GM13977 (cell line): ENCODE data around the gene TBATA.

Experiments used
- DNase-seq: peaks from one replicate; pipeline ENCODE4 v3.0.0; 2012; ENCODE audit warnings: low spot score
- CTCF ChIP-seq: IDR thresholded peaks from 2 replicates; pipeline ENCODE4 v1.5.1; 2012; ENCODE audit warnings: mild to moderate bottlenecking, control low read depth; ENCODE audit not compliant: insufficient read depth; ENCODE audit errors: extremely low read depth, missing control alignments
- in situ Hi-C: fragments of 300-500 bp; cut with MboI; formaldehyde crosslinking; loops from one replicate; pipeline ENCODE4 v1.12.0; 2022; ENCODE audit warnings: low sequenced_read_pairs, low pct_unique_long_range_greater_than_20kb, mixed read lengths, inconsistent platforms; ENCODE audit not compliant: unreplicated experiment

The TBATA gene

DNA sequence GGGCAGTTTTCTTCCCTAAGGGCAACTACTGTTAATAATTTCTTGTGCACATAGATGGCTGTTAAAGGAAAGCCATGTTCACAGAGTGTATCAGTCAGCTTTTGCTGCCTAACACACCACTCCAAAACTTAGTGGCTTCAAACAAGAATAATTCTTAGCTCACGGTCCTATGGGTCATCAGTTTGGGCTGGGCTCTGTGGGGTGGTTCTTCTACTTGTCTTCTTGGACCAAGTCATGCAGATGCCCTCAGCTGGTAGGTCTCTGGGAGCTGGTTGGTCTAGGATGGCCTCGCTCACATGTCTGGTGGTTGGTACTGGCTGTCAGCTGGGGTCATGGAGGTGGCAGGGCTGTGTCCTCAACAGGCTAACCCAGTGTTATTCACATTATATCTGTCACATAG is 39.6 kb downstream of the TBATA start:
- no peak for TF ChIP-seq CTCF
- in situ Hi-C loops: no loop called here
- no peak for DNase-seq

- DNase-seq: no peak
- in situ Hi-C loops: no loop called here
- TF ChIP-seq CTCF: no peak
Measured at GRCh38 chr10:70744617-70745143, 40.5 kb downstream of the TBATA start.

- no peak for TF ChIP-seq CTCF
- in situ Hi-C loops: no loop called here
- DNase-seq: no peak
Measured at GRCh38 chr10:70743879-70744278, 41.3 kb downstream of the TBATA start.

- TF ChIP-seq CTCF: no peak
- DNase-seq: no peak
- in situ Hi-C loops: no loop called here
Measured at GRCh38 chr10:70743430-70743788, 41.8 kb downstream of the TBATA start.

DNA sequence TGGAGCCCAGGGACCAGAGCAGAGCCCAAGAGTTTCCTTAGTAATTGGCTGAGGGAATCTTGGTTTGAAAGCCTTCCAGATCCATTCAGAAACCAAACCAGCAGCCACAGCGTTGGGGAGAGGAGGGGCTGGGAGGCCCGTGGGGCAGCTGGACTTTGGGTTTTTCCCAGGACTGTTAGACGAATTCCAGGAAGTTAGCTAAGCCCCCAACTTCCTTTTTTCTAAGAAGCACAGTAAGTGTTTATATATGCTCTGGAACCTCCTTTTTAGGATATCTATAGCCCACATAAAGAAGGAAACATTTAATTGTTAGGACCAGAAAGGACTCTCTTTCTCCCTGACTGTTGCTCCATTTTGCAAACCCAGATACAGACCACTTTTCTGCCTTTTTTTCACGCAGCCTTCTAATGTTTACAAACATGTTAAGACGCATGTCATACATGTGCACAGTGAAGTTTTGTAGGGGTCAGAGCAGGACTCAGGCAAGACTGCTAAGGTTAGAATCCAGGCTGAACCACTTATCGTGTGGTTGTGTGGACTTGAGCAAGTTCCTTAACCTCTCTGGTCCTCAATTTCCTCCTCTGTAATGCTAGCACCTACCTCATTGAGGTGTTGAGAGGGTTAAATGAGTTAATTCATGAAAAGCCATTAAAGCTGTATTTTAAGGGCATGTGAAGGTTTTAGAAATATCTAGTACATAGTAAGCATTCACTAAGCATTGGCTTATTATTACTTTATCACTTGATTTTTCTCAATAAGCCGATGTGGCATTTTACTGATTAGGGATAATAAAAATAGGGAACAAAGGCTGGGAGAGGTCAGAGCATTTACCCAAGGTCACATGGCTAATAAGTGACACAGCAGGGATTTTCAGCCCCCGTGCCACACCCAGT is 42.4 kb downstream of the TBATA start:
- DNase-seq: no peak
- in situ Hi-C loops: no loop called here
- no peak for TF ChIP-seq CTCF

DNA sequence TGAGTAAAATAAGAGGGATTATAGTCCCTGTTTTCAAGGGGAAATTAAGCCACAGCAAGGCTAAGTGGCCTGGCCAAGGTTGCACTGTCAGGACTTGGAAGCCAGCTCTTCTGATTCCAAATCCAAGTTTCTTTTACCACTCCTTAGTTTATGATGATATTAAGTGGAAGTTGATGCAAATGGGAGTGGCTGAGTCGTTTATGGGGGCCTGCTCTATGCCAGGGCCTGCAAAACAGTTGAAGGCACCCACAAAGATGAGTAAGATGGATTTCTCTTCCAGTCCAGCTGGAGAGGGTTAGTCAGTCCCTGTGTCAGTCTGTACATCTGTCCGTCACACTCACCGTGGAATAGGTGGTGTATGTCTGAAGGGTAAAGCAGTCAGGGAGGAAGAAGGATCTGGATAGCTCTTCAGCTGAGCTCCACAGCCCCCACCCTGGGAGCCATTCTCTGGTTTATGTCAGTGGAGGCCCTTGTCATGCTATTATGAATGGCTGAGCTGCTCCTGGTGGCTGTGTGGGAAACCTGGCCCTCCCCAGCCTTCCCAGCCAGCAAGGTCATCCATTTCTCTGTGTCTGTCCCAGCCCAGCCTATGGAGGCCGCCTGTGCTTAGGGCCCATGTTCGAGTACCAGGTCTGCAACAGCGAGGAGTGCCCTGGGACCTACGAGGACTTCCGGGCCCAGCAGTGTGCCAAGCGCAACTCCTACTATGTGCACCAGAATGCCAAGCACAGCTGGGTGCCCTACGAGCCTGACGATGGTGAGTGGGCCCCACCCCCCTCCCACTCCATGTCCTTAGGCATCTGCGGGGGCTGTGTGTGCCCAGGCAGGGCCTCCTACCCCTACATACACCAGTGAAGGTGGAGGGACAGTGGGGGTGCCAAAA is 44.5 kb downstream of the TBATA start:
- in situ Hi-C loops: no loop called here
- DNase-seq: no peak
- no peak for TF ChIP-seq CTCF
